ENCODE measurements around the gene OASL. TPM values are rescaled to one million over a fixed set of nuclear protein-coding genes. Genes with fewer than 3 reads are reported as not detected.
A peak's percentile ranks its signal among the peaks of the same experiment; 100 is the strongest.

Gene OASL
- total RNA-seq, 1 donor from 2014 or later: not detected

GRCh38 chr12:121062391-121063045 lies 23.5 kb upstream of the OASL start:
- H3K4me1 Mint-ChIP-seq (ENCODE audit: unreplicated experiment): peaks cover 2% of the 10 kb centered on the region
- DNase-seq (ENCODE audit: low spot score): no peak
- no peaks in the 10 kb centered on the region for H3K27me3 Mint-ChIP-seq (ENCODE audit: unreplicated experiment)
- no peak overlapping the region for H3K4me3 Mint-ChIP-seq (ENCODE audit: unreplicated experiment)
- TF ChIP-seq, protein P1, sequence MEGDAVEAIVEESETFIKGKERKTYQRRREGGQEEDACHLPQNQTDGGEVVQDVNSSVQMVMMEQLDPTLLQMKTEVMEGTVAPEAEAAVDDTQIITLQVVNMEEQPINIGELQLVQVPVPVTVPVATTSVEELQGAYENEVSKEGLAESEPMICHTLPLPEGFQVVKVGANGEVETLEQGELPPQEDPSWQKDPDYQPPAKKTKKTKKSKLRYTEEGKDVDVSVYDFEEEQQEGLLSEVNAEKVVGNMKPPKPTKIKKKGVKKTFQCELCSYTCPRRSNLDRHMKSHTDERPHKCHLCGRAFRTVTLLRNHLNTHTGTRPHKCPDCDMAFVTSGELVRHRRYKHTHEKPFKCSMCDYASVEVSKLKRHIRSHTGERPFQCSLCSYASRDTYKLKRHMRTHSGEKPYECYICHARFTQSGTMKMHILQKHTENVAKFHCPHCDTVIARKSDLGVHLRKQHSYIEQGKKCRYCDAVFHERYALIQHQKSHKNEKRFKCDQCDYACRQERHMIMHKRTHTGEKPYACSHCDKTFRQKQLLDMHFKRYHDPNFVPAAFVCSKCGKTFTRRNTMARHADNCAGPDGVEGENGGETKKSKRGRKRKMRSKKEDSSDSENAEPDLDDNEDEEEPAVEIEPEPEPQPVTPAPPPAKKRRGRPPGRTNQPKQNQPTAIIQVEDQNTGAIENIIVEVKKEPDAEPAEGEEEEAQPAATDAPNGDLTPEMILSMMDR (IDR thresholded peaks at IDR 0.05; ENCODE audit: unreplicated experiment): no peak
- no peaks in the 10 kb centered on the region for H3K9me3 Mint-ChIP-seq (ENCODE audit: unreplicated experiment)
- no peaks in the 10 kb centered on the region for H3K36me3 Mint-ChIP-seq (ENCODE audit: low read depth, unreplicated experiment)
- H3K27ac Mint-ChIP-seq (ENCODE audit: unreplicated experiment): no peak overlapping the region

GRCh38 chr12:121061831-121062230 lies 22.8 kb upstream of the OASL start:
- H3K36me3 Mint-ChIP-seq (ENCODE audit: low read depth, unreplicated experiment): no peaks in the 10 kb centered on the region
- no peaks in the 10 kb centered on the region for H3K9me3 Mint-ChIP-seq (ENCODE audit: unreplicated experiment)
- H3K4me1 Mint-ChIP-seq (ENCODE audit: unreplicated experiment): peaks cover 2% of the 10 kb centered on the region
- DNase-seq (ENCODE audit: low spot score): no peak
- no peak overlapping the region for H3K27ac Mint-ChIP-seq (ENCODE audit: unreplicated experiment)
- TF ChIP-seq, protein P1 (IDR thresholded peaks at IDR 0.05; ENCODE audit: unreplicated experiment): no peak
- H3K27me3 Mint-ChIP-seq (ENCODE audit: unreplicated experiment): no peaks in the 10 kb centered on the region
- H3K4me3 Mint-ChIP-seq (ENCODE audit: unreplicated experiment): no peak overlapping the region

DNA sequence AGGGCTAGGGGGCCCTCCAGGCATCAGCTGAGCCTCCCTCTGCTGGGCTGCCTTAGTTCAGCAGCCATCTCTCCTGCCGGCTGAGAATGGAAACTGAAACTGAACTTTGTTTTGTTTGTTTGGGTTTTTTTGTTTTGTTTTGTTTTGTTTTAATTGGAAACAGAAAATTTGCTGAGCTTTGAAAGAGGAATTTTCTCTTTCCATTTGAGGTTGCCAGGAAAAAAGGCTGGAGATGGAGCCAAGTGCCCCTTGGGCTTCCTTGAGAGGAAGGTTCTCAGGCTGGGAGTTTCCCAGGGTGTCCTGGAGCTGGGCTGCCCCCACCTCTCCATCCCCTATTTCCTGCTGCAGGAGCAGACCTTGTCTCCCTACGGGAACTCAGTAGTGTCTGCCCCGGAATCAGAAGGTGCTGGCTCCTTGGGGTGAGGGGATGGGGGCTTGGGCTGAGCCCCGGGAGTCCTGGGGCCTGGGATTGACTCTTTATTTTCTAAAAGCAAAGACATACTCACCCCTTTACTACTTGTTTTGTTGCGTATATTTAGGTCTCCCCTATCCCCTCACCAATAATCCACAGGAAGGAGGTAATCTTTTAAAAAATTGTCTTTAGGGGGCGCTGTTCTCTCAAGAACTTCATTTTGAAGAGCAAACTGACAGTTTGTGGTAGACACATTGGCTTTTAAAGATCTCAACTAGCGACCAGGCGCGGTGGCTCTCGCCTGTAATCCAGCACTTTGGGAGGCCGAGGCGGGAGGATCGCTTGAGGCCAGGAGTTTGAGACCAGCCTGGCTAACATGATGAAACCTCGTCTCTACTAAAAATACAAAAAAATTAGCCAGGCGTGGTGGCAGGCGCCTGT lies 21.3 kb upstream of the OASL start:
- Mint-ChIP-seq H3K4me3 (ENCODE audit: unreplicated experiment) (no peak overlapping the region), H3K27me3 (ENCODE audit: unreplicated experiment) (no peaks in the 10 kb centered on the region), H3K27ac (ENCODE audit: unreplicated experiment) (peak overlapping the region; percentile 77), H3K9me3 (ENCODE audit: unreplicated experiment) (no peaks in the 10 kb centered on the region), H3K4me1 (ENCODE audit: unreplicated experiment) (peaks cover 2% of the 10 kb centered on the region), H3K36me3 (ENCODE audit: low read depth, unreplicated experiment) (no peaks in the 10 kb centered on the region)
- TF ChIP-seq, protein P1 (IDR thresholded peaks at IDR 0.05; ENCODE audit: unreplicated experiment): peak; percentile 76
- DNase-seq (ENCODE audit: low spot score): peak; percentile 33

DNA sequence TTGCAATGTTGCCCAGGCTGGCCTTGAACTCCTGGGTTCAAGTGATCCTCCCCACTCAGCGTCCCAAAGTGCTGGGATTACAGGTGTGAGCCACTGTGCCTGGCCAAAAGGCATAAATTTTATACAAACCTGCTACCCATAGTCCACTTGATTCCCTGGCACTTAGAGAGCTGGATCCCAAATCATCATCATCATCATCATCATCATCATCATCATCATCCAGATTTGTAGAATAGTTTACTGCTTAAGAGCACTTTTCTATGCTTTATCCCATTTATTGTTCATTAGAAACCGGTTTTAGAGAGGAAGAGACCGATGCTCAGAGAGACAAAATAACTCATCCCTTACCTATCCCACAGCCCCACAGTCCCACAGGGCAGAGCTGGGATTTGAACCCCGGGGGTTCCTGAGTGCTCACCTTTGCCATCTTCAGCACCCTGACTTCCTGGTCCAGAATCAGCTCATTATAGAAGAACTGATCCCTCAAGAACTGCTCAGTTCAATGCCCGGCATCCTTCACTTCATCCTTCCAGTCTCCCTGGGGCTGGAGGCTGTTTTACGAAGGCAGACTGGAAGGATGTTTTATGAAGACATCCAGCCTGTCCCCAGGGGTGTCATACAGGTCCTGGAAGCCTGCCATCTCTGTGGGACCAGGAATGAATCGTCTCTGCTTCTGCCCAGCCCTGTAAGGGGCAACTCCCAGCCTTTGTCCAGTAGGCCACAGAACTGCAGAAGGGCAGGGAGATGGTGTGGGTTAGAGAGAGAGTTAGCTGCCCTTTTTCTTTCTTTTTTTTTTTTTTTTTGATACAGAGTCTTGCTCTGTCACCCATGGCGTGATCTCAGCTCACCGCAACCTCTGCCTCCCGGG lies 20.2 kb upstream of the OASL start:
- Mint-ChIP-seq H3K4me3 (ENCODE audit: unreplicated experiment) (no peak overlapping the region), H3K4me1 (ENCODE audit: unreplicated experiment) (peaks cover 2% of the 10 kb centered on the region), H3K27me3 (ENCODE audit: unreplicated experiment) (peaks cover 2% of the 10 kb centered on the region), H3K9me3 (ENCODE audit: unreplicated experiment) (no peaks in the 10 kb centered on the region), H3K27ac (ENCODE audit: unreplicated experiment) (no peak overlapping the region), H3K36me3 (ENCODE audit: low read depth, unreplicated experiment) (no peaks in the 10 kb centered on the region)
- TF ChIP-seq, protein P1 (IDR thresholded peaks at IDR 0.05; ENCODE audit: unreplicated experiment): no peak
- DNase-seq (ENCODE audit: low spot score): no peak

Measured in endothelial cell (in vitro differentiated cells).